Osteoblast (primary cell): ENCODE data around the gene LPCAT1. TPM values are rescaled to one million over a fixed set of nuclear protein-coding genes. Genes with fewer than 3 reads are reported as not detected.
A peak's percentile ranks its signal among the peaks of the same experiment; 100 is the strongest.

Experiments
- DNase-seq: peaks from one replicate; pipeline ENCODE4 v3.0.0; 2011; ENCODE audit warnings: low spot score, mixed read lengths; ENCODE audit not compliant: insufficient read length; ENCODE audit errors: missing footprints
- H2AFZ ChIP-seq: 2 replicates; pipeline ENCODE4 v1.6.0; 2011; ENCODE audit warnings: mild to moderate bottlenecking, low read length
- H3K27ac ChIP-seq: 2 replicates; pipeline ENCODE4 v1.5.1; 2011; ENCODE audit warnings: mild to moderate bottlenecking, low read depth, low read length, moderate library complexity
- H3K27me3 ChIP-seq: 2 replicates; pipeline ENCODE4 v1.6.0; 2012; ENCODE audit warnings: mild to moderate bottlenecking, control low read depth, inconsistent platforms, low read length, moderate library complexity; ENCODE audit not compliant: insufficient read depth
- H3K36me3 ChIP-seq: 2 replicates; pipeline ENCODE4 v1.5.1; 2011; ENCODE audit warnings: mild to moderate bottlenecking, low read length, control low read depth, moderate library complexity; ENCODE audit not compliant: insufficient read depth
- H3K4me1 ChIP-seq: 2 replicates; pipeline ENCODE4 v1.5.1; 2011; ENCODE audit warnings: mild to moderate bottlenecking, low read length, control low read depth, moderate library complexity; ENCODE audit not compliant: insufficient read depth
- H3K4me2 ChIP-seq: 2 replicates; pipeline ENCODE4 v1.6.0; 2011; ENCODE audit warnings: mild to moderate bottlenecking, low read length; ENCODE audit not compliant: insufficient read depth
- H3K4me3 ChIP-seq: fragments of 200-600 bp; sonication (generic); 3 replicates; pipeline ENCODE4 v1.5.1; 2012; ENCODE audit warnings: mild to moderate bottlenecking, low read length, inconsistent platforms; ENCODE audit not compliant: insufficient read depth
- H3K79me2 ChIP-seq: 2 replicates; pipeline ENCODE4 v1.6.0; 2012; ENCODE audit warnings: mild to moderate bottlenecking, low read length, control low read depth, inconsistent platforms; ENCODE audit not compliant: insufficient read depth
- H3K9me3 ChIP-seq: 2 replicates; pipeline ENCODE4 v1.5.1; 2011; ENCODE audit warnings: low read depth, low read length, control low read depth
- H4K20me1 ChIP-seq: 2 replicates; pipeline ENCODE4 v1.6.0; 2012; ENCODE audit warnings: mild to moderate bottlenecking, low read length, control low read depth; ENCODE audit not compliant: insufficient read depth
- total RNA-seq: library from RNA; depleted of rRNA; stranded (reverse); fragments of >200 nt; gene quantifications from 2 replicates; pipeline ENCODE4 v1.2.3, GENCODE V29; 2012
- TF ChIP-seq, protein P1 (sequence below): IDR thresholded peaks from 2 replicates; pipeline ENCODE4 v1.5.1; 2011; ENCODE audit warnings: mild to moderate bottlenecking, low read depth, low read length, moderate library complexity; ENCODE audit errors: extremely low read depth

LPCAT1 gene
- total RNA-seq, 1 donor: 11.6 TPM

DNA sequence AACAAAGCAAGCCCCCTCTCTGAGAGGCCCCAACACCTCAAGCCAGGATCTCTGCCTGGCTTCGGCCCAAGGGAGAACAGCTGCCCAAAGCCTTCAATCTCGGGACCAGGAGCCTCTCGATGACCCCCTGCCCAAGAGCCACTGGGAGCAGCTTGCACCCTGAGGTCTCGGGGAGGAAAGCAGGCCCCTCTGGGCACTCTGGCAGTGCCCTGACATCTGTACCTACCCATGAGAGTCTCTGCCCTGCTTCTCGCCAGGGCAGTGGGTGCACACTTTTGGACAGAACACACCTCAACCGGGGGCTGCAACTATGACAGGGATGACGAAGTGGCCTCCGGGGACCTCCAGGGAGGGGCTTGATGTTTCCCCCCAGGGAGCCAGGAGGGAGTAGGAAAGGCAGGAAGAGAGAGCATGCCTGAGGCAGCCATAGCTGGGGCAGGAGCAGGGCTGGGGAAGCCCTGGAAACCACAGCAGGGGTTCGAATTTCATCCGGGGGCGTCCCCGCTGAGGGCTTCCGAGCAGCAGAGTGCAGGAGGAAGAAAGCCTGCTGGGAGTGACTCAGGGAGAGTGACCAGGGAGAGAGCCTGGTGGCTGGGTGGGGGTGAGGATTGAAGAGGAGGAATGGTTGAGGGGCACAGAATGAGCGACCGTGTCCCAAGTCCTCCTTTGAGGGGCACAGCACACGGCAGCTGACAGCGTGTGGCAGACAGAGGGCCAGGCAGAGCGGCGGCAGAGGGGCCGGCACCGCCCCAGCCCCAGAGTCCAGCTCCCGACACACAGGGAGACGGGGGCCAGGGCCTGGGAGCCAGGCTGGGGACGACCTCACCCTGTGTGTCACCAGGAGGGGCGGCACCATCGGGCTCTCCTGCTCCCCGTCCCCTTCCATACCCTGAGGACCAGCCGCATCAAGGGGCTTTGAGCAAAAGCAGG lies 1.8 kb downstream of the LPCAT1 start:
- DNase-seq: peak; percentile 98

DNA sequence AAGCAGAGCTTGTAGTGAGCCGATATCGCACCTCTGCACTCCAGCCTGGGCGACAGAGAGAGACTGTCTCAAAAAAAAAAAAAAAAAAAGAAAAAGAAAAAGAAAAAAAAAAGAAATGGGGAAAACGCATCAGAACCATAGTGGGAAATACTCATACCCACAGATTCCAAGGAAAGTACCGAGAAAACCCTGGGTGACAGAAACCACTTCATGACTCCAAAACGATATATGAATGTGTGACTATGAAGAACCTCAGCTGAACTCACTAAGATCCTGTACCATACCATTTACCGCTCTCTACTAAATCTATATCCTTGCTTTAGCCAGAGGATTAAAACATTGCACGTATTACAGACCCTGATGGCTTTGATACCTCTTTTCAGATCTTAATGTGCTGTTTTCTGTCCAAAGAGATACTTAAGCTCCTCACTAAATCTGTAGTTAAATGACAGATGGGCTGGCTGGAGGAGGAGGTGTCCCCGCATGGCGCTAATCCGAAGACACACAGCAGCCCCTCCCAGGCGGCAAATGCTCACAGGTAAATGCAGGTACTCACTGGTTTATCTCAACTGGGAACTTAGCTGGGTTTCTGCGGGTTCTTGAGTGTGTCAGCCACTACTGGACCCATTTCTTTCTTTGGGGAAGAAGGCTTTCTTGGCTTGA lies 2.8 kb downstream of the LPCAT1 start:
- Histone ChIP-seq H3K4me2 (no peak overlapping the region), H3K36me3 (peaks cover 30% of the 10 kb centered on the region), H2AFZ (no peak overlapping the region), H3K79me2 (peaks cover 65% of the 10 kb centered on the region), H3K27me3 (no peaks in the 10 kb centered on the region), H4K20me1 (peaks cover 53% of the 10 kb centered on the region), H3K27ac (no peak overlapping the region), H3K4me3 (no peak overlapping the region), H3K9me3 (no peaks in the 10 kb centered on the region), H3K4me1 (peaks cover 29% of the 10 kb centered on the region)
- TF ChIP-seq, protein P1, sequence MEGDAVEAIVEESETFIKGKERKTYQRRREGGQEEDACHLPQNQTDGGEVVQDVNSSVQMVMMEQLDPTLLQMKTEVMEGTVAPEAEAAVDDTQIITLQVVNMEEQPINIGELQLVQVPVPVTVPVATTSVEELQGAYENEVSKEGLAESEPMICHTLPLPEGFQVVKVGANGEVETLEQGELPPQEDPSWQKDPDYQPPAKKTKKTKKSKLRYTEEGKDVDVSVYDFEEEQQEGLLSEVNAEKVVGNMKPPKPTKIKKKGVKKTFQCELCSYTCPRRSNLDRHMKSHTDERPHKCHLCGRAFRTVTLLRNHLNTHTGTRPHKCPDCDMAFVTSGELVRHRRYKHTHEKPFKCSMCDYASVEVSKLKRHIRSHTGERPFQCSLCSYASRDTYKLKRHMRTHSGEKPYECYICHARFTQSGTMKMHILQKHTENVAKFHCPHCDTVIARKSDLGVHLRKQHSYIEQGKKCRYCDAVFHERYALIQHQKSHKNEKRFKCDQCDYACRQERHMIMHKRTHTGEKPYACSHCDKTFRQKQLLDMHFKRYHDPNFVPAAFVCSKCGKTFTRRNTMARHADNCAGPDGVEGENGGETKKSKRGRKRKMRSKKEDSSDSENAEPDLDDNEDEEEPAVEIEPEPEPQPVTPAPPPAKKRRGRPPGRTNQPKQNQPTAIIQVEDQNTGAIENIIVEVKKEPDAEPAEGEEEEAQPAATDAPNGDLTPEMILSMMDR: no peak
- DNase-seq: no peak

More for the DNA sequence above, 1.8 kb downstream of the LPCAT1 start:
- TF ChIP-seq, protein P1: no peak
- Histone ChIP-seq H3K79me2 (peaks cover 57% of the 10 kb centered on the region), H3K4me2 (peak overlapping the region; percentile 74), H3K36me3 (peaks cover 30% of the 10 kb centered on the region), H3K4me1 (peaks cover 21% of the 10 kb centered on the region), H3K4me3 (peak overlapping the region; percentile 76), H2AFZ (peak overlapping the region; percentile 30), H3K9me3 (no peaks in the 10 kb centered on the region), H4K20me1 (peaks cover 43% of the 10 kb centered on the region), H3K27ac (peak overlapping the region; percentile 26), H3K27me3 (no peaks in the 10 kb centered on the region)

DNA sequence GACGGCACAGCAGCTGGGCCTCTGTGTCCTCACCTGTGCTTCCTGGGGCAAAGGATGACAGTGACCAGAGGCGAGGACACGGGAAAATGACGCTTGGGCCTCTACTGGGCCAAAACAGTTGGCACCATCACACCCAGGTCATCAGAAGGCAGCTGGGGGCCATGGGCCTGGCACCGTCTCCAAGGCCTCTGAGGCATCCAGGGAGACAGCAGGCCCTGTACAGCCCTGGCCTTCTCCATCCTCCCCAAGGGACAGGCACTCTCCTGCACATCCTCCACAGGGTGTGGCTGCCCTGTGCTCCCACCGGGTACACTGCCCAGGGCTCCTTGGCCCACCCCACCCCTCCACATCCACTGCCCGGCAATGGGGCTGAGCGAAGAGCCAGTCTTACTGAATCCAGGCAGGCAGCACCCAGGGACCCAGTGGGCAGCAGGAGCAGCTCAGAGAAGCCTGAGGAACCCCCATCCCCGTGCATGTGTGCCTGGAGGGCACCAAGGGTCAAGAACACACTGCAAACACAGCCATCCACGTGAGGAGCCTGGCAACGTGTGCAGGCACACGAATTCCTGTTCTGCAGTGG lies 4.0 kb downstream of the LPCAT1 start:
- peak; percentile 58 for DNase-seq
- H3K36me3 ChIP-seq: peaks cover 30% of the 10 kb centered on the region
- H3K79me2 ChIP-seq: peaks cover 73% of the 10 kb centered on the region
- H2AFZ ChIP-seq: no peak overlapping the region
- H3K4me1 ChIP-seq: peaks cover 29% of the 10 kb centered on the region
- no peak overlapping the region for H3K4me2 ChIP-seq
- TF ChIP-seq, protein P1: no peak
- H3K27ac ChIP-seq: no peak overlapping the region
- H3K9me3 ChIP-seq: no peaks in the 10 kb centered on the region
- H3K4me3 ChIP-seq: no peak overlapping the region
- H3K27me3 ChIP-seq: no peaks in the 10 kb centered on the region
- peaks cover 61% of the 10 kb centered on the region for H4K20me1 ChIP-seq
